DMS79 (cell line): ENCODE measurements around the gene TNIP2.
"Not testable (repeated sequence)": the region's sequence is repeated elsewhere in the genome, so short reads cannot be mapped to it uniquely, and the experiment has no call there.

Source experiments
- DNase-seq: peaks from one replicate; lab custom pipeline; 2025; lab: John Stamatoyannopoulos, UW

TNIP2 gene

DNA sequence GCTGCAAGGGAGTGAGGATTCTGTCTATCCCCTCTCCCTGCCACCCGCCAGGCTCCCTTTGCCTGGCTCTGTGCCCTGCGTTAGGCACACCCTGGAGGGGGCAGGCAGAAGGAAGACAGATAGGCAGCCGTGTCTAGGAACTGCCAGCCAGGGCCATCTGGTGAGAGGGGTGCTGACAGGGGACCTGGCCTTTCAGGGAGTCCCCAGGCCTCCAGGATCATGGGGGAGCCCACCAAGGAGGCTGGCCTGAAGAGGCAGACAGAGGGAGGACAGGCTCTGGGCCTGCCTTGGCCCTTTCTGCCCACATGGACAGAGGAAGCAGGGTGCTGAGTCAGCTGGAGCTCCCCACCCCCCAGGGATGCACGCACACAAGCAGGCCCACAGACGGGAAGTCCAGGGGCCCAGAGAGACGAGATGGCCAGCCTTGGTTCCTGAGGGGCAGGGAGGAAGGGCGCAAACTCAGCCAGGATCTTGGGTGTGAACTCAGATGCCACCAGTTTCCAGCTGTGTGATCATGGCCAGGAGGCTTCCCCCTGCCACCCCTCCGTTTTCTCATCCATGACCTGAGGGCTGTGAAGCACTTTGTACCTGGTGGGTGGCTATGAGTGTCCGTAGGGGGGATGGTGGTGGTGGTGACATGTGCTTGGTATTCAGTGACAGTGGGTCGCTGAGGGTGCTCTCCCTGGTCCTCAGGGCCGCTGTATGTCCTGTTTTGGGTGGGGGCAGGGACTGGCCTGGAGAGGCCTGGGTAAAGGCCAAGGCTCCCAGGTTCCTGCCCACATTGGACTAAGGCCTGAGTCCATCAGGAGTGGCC, 38.6 kb upstream of the TNIP2 start:
- DNase-seq: no peak

DNA sequence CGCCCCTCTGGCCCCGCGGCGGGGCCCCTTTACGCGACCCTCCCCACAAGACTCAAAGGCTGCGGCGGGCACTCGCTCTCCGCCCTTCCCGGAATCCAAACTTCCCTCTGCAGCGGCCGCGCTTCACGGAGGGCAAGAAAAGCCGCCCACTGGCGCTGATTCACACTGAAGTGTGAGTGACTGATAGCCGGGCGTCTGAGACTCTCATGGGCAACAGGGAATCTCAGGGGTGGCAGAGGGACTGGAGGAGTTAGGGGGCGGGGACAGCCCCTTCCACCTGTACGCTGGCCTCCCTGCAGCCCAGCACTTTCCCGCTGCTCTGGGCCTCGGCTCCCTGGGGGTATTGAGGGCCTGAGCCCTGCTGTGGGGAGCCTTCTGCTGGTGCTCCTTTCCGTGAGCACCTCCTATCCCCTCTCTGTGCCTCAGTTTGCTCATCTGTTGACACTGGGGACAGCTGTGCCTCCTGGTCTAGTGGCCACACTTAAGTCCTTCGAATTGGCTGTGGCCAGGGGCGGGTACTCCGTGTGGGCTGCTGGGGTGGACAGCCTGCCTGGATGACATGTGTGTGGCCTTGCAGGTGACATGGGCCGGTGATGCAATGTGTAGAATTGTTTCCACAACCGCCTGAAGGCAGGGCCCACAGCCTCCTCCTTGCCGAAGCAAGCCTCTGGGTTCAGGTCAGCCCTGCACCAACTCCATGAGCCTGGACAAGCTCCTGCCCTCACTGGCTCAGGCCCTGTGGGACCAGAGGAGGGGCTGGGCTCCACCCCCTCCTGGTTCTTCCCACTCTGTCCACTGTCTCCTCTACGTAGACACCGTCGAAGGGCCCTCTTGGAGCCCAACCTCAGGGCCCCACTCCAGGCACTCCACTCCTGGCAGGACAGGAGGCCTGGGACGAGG, 37.7 kb upstream of the TNIP2 start:
- DNase-seq: no peak

DNA sequence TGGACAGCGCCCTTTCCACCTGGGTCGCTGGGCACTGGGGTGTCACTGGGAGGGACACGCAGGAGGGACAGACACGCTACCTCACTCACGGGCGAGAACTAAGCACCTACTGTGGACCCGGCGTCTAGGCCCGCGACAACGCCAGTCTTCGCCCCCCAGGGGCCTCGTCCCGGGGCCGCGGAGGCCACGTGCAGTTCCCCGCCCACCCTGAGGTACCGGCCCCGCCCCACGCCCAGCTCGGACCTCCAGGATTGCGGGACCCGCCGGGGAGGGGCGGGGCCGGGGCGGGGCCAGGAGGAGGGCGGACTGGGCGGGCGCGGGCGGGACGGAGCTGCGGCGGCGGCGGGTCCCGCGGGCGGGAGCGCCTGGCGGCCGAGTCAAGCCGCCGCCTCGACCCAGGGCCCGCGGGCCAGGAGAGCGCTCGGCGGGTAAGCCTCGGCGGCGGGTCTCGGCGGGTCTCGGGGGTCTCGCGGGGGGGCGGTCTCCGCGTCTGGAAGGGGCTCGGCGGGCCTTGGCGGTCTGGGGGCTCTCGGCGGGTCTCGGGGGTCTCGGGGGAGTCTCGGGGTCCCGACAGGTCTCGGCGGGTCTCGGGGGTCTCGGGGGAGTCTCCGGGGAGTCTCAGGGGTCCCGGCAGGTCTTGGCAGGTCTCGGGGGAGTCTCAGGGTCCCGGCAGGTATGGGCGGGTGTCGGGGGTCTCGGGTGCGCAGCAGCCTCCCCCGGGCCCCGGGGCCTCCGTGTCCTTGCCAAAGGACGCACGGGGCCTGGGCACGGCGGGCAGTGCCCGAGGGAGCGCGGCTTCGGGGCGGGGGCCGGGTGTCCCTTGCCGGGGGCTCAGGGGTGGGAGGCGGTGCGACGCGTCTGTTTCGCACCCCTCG, 36.8 kb upstream of the TNIP2 start, which contains the start of gene SH3BP2:
Gene SH3BP2, plus strand, starts transcription at position 375 of the 875 bp plus-strand sequence. CDS start 27,533 bp downstream, outside the sequence.
- DNase-seq: no peak

DNA sequence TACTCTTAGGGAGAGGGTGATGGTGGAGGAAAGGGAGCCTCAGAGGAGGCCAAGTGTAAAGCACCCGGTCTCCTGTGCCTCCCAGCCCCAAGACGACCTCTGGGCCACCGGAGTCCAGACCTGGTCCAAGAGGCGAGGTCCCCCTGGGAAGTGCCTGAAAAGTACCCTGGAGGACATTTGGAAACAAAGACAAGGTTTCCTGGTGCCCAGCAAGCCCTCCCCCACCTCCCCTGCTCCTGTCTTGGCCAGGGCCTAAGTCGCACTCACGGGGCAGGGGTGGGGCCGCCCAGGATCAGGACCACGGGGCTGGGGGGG, 36.2 kb upstream of the TNIP2 start:
- no peak for DNase-seq

DNA sequence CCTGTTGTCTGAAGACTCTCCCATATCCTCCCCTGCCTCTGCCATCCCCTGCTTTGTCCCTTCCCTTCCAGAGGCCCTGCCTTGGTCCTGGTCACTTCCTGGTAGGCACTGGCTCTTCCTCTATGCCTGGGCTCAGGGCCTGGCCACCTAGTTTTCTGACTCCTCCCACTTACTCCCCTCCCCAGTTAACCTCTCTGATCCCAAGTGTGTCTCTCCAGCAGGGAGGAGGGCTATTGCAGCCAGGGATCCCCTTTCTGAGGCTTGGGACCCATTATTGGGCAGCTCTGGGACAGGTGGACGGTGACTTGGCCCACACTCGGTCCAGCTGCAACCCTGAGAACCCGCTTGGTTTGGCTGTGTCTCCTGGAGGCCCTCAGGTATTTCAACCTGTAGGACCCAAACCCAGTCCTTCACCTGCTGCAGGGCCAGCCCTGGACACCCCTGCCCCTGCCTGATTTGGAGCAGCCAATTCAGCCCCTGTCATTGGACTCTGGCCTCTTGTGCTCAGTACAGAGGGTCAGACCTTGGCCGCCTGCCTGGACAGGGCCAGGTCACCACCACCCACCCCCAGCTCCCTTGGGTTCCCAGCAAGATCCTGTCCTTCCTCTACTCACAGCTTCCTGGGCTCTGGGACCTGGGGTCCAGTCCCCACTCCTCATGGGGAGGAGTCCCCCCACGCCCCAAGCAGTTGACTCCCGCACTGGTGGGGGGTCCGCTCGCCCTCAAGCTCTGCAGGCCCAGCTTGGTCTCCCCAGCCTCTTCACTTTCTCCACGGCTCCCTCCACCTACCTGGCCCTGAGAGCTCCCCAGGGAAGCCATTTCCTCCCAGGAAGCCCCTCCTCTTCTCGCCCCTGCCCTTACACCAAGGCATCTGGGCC, 35.6 kb upstream of the TNIP2 start:
- DNase-seq: no peak

DNA sequence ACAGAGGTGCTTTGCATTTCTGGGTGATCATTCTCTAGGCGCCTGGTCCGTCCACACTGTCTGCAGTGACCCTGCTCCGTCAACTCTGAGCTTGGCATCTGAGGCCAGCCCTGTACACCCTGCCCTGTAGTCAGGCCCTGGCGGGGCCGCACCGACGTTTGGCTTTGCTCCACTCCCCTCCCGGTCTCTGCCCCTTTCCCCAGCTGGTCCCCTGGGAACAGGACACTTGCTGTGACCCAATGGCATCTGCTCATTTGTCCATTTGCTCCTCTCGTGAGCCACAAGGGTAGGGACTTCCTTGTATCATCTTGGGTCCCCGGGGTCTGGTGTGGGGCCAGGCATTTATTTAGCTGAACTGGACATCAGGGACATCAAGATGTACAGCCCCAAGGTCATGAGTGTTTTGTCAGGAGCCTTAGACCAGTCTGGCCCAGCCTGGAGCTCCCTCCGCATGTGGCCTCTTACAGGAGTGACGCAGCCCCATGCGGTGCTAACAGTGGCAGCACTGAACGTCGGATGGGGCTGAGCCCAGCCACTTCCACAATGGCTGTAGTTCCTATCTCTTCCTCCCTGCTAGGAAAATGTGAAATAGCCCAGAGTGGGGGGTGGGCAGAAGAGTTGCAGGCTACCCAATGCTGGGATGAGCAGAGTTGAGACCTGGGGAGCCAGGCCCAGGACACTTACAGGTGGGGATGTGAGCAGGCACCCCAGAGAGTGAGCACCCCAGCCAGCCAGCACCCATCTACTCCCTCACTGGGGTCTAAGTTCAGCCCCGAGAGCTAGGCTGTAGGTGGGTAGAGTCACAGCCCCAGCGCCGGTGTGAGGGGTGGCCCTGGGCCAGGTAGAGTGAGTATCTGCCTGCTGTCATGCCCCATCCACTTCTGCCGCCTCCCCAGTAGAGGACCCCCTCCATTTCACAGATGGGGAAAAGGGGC, 34.7 kb upstream of the TNIP2 start:
- DNase-seq: no peak

DNA sequence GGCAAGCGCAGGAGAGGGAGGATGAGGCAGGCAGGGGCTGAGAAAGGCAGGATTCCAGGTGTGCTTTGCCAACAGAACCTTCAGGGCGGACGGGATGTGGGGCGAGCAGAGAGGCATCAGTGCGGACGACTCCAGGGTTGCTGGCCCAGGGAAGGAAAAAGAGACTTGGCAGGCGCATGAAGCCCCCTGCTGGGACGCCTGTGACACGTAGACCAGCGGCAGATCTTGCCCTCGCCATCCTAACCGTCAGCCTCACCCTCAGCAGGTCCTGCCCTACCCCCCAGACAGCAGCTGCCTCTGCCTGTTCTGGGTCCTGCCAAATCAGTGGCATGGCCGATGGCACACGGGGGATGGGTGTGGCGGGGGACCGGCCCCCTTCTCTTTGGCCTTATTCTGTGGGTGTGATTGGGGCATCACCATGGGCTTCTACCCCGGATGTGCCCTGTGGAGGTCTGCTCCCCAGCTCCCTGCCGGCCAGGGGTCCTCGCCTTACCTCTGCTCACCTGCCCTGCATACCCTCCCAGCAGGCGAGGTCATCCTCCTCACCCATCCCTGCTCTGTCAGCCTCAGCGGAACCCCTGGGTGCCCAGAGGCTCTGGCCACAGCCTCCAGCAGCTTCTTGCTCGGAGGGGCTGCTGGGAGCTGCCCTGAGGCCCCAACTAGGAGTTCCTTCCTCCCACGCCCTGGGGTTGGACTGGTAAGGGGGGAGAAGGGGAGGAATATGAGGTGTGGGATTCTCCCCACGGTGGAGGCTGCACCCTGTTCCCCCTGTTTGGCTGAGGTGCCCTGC, 33.9 kb upstream of the TNIP2 start:
- DNase-seq: no peak

DNA sequence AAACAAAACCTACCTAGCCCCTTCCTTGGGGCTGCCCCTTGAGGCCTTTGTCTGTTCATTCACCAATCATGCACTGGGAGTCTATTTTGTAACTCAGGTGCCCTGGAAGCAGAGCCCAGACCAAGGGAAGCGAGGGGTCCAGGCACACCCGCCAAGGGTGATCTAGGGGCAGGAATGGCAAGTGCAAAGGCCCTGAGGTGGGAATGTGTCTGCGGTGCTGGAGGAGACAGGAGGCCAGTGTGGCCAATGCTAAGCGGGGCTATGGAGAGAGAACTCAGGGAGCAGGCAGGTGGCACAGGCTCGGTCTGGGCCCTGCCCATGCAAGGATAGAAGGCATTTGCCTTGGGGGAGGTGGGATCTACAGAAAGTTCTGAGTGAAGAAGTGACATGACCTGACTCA, 33.2 kb upstream of the TNIP2 start:
- DNase-seq: no peak

DNA sequence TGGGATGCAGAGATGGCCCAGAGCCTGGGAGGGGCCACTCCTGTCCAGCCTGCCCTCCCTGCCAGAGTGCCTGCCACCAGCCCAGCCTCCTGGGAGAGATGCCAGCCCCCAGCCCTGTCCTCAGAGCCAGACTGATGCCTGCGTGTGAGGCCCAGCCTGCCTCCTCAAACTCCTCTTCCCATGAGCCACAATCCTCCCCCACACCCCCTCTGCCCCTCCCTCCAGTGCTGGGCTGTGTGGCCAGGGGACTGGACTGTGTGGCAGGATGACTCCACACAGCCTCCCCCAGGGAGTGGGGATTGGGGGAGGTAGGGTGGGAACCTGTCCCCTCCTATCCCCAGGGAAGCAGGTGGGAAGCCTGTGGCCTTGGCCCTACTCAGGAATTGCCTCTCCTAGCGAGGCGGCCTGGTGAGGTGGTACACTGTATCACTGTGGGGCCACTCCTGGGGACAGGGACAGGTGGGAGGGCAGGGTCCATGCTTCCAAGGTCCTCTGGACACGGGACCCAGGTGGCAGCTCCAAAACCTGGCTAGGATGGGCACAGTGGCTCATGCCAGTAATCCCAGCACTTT, 32.5 kb upstream of the TNIP2 start:
- no peak for DNase-seq

DNA sequence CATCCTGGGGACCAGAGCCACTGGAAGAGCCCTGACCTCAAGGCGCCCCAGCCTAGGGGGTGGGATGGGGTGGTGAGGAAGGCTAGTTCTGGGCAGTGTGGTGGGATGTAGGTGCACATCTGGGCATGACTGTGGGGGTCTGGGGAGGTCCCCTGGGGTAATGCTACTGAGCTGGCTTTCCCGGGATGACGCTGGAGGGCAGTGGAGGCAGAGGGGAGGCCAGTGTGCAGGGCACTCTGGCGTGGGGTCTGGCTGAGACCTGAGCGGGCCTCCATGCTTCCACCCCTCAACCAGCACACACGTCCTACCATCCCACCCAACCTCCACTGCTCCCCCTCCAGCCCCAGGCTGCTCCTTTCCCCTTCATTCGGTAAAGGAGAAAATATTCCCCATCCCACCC, 32.0 kb upstream of the TNIP2 start:
- DNase-seq: no peak

DNA sequence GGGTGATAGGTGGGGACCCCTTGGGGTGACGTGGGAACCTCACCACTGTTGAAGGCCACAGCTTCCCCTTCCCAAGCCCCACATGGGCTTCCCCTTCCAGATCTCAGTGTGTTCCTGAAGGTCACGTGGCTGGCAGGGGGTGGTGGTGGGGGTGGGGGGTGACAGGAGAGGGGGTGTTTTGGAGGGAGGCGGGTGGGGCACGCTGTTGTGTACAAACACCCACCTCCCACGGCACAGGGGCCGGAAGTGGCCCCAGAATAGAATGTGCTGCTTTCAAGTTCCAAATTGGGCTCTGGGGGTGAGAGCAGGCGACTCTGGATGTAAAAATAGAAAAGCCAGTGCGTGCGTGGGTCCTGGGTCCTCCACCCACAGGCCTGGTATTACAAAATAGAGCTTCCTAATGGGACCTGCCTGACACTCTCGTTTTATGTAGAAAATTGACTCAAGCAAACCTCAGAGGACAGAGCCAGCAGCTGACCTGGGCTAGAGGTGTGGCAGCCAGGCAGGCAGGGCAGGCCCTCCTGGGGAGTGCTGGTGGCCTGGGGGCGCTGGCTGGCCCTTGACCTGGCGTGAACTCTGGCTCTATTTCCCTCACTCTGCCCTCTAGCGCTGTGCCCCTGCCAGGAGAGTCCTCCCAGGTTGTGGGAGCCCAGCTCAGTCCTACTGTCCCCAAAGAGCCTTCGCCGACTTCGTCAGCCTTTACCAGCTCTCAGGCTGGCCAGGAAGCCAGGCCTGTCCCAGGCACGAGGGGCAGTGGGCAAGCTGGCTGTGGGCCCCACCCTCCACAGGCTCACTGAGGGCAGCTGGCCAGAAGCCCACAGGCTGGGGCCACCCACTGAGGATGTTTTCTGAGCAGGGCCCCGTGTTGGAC, 31.3 kb upstream of the TNIP2 start:
- no peak for DNase-seq

DNA sequence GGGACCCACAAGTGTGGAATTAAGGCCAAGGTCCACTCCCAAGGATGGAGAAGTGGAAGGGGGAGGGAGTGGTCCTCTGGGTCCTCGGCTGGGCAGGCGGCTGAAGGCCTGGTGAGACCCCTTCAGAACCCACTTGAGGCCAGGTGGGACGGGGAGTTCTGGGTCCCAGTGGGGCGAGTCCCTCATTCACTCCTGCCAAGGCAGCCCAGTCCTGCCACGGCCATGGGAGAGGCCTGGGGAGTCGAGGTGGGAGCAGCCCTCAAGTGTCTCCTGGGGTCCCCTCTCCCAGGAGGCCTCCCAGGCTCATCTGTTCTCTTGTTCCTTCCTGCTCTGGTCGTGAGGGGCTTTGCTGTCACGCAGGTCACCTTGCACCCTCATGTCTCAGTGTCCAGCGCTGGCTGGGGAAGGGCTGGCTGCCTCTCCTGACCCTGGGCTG, 30.7 kb upstream of the TNIP2 start:
- no peak for DNase-seq

DNA sequence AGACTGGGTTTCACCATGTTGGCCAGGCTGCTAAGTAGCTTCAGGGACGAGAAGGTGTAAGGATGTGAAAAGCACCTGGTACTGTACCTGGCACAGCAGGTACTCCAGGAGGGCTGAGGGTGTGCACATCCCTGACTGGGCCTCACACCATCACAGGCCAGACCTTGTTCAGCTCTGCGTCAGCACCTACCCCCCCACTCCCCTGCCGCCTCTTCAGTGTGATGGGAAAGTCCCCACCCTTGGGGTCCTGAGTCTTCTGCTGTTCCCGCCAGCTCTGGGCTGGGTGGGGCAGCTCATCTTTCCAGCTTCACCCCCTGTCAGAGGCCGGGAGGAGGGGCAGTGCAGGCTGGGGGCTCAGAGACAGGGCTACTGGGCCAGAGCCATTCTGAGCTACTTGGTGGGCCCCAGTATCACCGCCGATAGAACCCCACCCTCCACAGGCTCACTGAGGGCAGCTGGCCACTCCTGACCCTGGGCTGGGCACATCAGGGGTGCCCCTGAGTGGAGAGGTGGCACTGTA, 30.1 kb upstream of the TNIP2 start:
- no peak for DNase-seq

DNA sequence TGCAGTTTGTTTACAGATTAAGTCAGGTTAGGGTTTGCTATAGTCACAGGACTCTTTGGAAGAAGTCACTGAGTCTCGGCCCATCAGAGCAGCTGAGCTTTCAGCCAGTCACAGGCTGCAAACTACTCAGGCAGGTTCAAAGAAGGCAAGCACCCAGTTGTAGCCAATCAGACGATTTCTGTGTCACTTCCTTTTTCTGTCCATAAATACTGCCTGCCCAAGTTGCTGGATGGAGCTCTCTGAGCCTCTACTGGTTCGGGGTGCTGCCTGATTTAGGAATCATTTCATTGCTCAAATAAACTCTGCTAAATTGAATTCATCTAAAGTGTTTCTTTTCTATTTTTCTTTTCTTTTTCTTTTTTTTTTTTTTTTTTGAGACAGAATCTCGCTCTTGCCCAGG, 29.5 kb upstream of the TNIP2 start:
- DNase-seq: no peak

DNA sequence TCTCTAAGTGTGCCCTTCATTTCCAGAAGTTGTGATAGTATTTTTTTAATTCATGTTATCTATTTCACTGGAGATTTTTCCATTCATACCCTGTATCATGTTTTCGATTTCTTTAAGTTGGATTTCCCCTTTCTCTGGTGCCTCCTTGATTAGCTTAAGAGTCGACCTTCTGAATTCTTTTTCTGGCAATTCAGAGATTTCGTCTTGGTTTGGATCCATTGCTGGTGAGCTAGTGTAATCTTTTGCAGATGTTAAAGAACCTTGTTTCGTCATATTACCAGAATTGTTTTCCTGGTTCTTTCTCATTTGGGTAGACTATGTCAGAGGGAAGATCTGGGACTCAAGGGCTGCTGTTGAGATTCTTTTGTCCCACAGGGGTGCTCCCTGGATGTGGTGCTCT, 27.7 kb upstream of the TNIP2 start:
- no peak for DNase-seq

DNA sequence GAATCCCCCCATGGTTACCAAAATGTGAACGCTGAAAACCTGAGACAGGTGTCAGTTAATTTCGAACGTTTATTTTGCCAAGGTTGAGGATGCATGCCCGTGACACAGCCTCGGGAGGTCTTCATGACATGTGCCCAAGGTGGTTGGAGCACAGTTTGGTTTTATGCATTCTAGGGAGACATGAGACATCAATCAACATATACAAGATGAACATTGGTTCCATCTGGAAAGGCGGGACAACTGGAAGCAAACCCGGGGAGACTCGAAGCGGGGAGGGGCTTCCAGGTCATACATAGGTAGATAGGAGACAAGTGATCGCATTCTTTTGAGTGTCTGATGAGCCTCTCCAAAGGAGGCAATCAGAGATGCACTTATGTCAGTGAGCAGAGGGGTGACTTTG, 25.8 kb upstream of the TNIP2 start:
- DNase-seq: no peak

DNA sequence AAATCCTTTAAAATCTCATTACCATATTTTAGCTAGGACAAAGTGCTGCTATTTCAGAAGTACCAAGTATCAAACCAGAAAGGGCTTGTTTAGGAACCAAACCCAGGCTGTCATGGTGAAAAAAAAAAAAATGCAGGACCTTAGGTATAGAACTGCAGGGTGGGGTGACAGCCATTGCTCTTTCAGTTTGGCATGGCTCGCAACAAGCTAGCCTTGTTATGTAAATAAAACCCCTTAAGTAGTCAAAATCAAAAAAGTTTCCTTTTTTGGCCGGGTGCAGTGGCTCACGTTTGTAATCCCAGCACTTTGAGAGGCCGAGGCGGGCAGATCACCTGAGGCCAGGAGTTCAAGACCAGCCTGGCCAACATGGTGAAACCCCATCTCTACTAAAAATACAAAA, 24.5 kb upstream of the TNIP2 start:
- DNase-seq: not testable (repeated sequence)

DNA sequence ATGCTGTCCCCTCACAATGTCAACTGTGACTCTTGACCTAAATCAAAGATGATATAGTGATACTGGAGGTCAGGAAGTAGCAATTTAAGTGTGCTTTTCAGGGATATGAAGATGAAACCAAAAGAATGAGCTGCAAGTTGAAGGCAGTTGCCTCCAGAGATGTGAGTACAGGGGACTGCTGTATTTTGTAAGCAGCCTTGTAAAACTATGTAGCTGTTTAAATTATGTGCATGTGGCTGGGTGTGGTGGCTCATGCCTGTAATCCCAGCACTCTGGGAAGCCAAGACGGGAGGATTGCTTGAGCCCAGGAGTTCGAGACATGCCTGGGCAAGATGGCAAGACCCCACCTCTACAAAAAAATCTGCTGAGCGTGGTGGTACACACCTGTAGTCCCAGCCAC, 15.1 kb upstream of the TNIP2 start:
- DNase-seq: no peak
